BJ (cell line): ENCODE data around the gene RAMAC. TPM values are rescaled to one million over a fixed set of nuclear protein-coding genes. Genes with fewer than 3 reads are reported as not detected.

Source experiments
- CTCF ChIA-PET: fragments of 350-600 bp; formaldehyde crosslinking; extraction: SDS; loops from one replicate; lab custom pipeline; 2021; ENCODE audit warnings: antibody characterized with exemption, inconsistent platforms; lab: Yijun Ruan, JAX
- POLR2A ChIA-PET: fragments of 300-600 bp; sonication (Branson Sonifier 250); formaldehyde crosslinking; extraction: SDS; loops from one replicate; lab custom pipeline; 2021; ENCODE audit warnings: antibody characterized with exemption; lab: Charles Lee
- DNase-seq: peaks from one replicate; pipeline ENCODE4 v3.0.0-alpha.2; 2011; ENCODE audit warnings: low read depth
- H3K27me3 ChIP-seq: 2 replicates; pipeline ENCODE4 v1.6.0; 2011; ENCODE audit warnings: low read length; ENCODE audit not compliant: control insufficient read depth, insufficient read depth
- H3K36me3 ChIP-seq: 2 replicates; pipeline ENCODE4 v1.5.1; 2011; ENCODE audit warnings: low read length; ENCODE audit not compliant: control insufficient read depth, insufficient read depth
- H3K4me3 ChIP-seq: 2 replicates; pipeline ENCODE4 v1.5.1; 2011; ENCODE audit warnings: low read depth, mild to moderate bottlenecking, control low read depth, low read length
- polyA plus RNA-seq: library from polyadenylated mRNA; depleted of rRNA; stranded (reverse); fragments of >200 nt; gene quantifications from 2 replicates; pipeline ENCODE4 v1.2.3, GENCODE V29; 2011
- TF ChIP-seq, protein P1 (sequence below): IDR thresholded peaks from 2 replicates; pipeline ENCODE4 v1.5.1; 2011; ENCODE audit warnings: low read depth, mild to moderate bottlenecking, control low read depth, inconsistent platforms, low read length, moderate library complexity; ENCODE audit not compliant: insufficient read depth

Gene RAMAC
- polyA plus RNA-seq, 1 experiment = 20.3 TPM

- H3K4me3 ChIP-seq = no peak overlapping the region
- no peak for DNase-seq
- ChIA-PET POLR2A (no interaction called here), CTCF (no interaction called here)
- TF ChIP-seq, protein P1, sequence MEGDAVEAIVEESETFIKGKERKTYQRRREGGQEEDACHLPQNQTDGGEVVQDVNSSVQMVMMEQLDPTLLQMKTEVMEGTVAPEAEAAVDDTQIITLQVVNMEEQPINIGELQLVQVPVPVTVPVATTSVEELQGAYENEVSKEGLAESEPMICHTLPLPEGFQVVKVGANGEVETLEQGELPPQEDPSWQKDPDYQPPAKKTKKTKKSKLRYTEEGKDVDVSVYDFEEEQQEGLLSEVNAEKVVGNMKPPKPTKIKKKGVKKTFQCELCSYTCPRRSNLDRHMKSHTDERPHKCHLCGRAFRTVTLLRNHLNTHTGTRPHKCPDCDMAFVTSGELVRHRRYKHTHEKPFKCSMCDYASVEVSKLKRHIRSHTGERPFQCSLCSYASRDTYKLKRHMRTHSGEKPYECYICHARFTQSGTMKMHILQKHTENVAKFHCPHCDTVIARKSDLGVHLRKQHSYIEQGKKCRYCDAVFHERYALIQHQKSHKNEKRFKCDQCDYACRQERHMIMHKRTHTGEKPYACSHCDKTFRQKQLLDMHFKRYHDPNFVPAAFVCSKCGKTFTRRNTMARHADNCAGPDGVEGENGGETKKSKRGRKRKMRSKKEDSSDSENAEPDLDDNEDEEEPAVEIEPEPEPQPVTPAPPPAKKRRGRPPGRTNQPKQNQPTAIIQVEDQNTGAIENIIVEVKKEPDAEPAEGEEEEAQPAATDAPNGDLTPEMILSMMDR = no peak
- no peaks in the 10 kb centered on the region for H3K36me3 ChIP-seq
- H3K27me3 ChIP-seq = no peaks in the 10 kb centered on the region
Measured at GRCh38 chr15:82943176-82943575, 42.8 kb upstream of the RAMAC start.

- TF ChIP-seq, protein P1 = no peak
- ChIA-PET POLR2A (no interaction called here), CTCF (no interaction called here)
- Histone ChIP-seq H3K36me3 (no peaks in the 10 kb centered on the region), H3K27me3 (no peaks in the 10 kb centered on the region), H3K4me3 (no peak overlapping the region)
- no peak for DNase-seq
Measured at GRCh38 chr15:82944056-82944455, 42.0 kb upstream of the RAMAC start.

GRCh38 chr15:82944821-82945220 is 41.2 kb upstream of the RAMAC start:
- TF ChIP-seq, protein P1 = no peak
- Histone ChIP-seq H3K27me3 (no peaks in the 10 kb centered on the region; the same call in 1 of the 2 replicates), H3K36me3 (no peaks in the 10 kb centered on the region), H3K4me3 (no peak overlapping the region)
- CTCF ChIA-PET = no interaction called here
- DNase-seq = no peak
- POLR2A ChIA-PET = no interaction called here

DNA sequence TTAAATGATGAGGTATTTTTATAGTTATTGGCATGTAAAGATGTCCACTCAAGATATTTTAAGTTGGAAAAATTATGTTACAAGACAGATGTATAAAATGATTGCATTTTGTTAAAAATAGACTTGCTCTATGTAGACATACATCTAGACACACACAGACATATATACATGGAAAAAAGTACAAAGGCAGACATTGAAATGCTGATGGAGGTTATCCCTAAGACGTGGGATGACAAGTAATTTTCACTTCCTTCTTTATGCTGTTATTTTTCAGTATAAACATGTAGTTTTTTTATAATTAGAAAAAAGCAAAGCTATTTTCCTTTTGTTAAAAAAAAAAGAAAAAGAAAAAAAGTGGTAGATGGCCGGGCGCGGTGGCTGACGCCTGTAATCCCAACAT is 40.7 kb upstream of the RAMAC start:
- ChIA-PET CTCF (no interaction called here), POLR2A (no interaction called here)
- TF ChIP-seq, protein P1 = no peak
- H3K36me3 ChIP-seq = no peaks in the 10 kb centered on the region
- DNase-seq = no peak
- no peak overlapping the region for H3K4me3 ChIP-seq
- H3K27me3 ChIP-seq = peaks cover 3% of the 10 kb centered on the region

- ChIA-PET POLR2A (no interaction called here), CTCF (no interaction called here)
- DNase-seq = no peak
- Histone ChIP-seq H3K36me3 (no peaks in the 10 kb centered on the region), H3K27me3 (peaks cover 4% of the 10 kb centered on the region), H3K4me3 (no peak overlapping the region)
- TF ChIP-seq, protein P1 = no peak
Measured at GRCh38 chr15:82946155-82946701, 39.8 kb upstream of the RAMAC start.
